Ovary (tissue), 3 donors: ENCODE measurements around the gene RPL36.

Source experiments
- POLR2A ChIP-seq: fragments of 450-650 bp; IDR thresholded peaks from one replicate; pipeline ENCODE4 v1.6.1; 2017; ENCODE audit warnings: antibody characterized with exemption, mild to moderate bottlenecking, moderate library complexity
- TF ChIP-seq, protein P1 (sequence below), 3 donors: fragments of 450-650 bp in 2 of 3; fragments of 200-600 bp in 1 of 3; IDR thresholded peaks; one replicate each; pipeline versions ENCODE4 v1.5.1 to v1.8.0; 2016 to 2022; ENCODE audit warnings: antibody characterized with exemption in 3 of 3, mild to moderate bottlenecking in 1 of 3
- donor health status: DM: no; HTN: no; CAD: no.

DNA sequence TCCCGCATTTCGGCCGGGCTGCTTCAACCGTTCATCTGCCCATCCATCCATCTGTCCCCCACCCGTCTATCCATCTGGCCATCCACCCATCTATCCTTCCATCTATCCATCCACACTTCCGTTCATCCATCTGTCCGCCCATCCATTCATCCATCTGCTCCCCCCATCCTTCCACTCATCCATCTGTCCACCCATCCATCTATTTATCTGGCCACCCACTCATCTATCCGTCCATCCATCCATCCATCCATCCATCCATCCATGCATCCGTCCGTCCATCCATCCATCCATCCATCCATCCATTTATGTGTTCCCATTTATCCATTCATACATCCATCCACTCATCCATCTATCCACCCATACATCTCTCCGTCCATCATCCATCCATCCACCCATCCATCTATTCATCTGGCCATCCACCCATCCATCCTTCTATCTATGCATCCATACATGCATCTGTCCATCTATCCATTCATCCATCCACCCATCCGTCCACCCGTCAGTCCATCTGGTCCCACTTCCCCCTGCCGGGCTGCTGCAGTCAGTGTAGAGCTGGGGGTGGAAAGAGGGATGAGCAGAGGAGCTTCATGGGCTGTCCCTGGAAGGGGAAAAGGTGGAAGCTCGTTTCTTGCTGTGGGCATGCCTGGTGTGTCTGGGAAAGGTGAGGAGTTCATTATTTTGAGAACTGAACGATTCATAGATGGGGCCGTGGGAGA is 8.5 kb upstream of the RPL36 start:
- TF ChIP-seq, protein P1, sequence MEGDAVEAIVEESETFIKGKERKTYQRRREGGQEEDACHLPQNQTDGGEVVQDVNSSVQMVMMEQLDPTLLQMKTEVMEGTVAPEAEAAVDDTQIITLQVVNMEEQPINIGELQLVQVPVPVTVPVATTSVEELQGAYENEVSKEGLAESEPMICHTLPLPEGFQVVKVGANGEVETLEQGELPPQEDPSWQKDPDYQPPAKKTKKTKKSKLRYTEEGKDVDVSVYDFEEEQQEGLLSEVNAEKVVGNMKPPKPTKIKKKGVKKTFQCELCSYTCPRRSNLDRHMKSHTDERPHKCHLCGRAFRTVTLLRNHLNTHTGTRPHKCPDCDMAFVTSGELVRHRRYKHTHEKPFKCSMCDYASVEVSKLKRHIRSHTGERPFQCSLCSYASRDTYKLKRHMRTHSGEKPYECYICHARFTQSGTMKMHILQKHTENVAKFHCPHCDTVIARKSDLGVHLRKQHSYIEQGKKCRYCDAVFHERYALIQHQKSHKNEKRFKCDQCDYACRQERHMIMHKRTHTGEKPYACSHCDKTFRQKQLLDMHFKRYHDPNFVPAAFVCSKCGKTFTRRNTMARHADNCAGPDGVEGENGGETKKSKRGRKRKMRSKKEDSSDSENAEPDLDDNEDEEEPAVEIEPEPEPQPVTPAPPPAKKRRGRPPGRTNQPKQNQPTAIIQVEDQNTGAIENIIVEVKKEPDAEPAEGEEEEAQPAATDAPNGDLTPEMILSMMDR (IDR thresholded peaks at IDR 0.05), result no peak
- no peak for TF ChIP-seq POLR2A
